ENCODE results near the gene CASKIN1. TPM values are rescaled to one million over a fixed set of nuclear protein-coding genes. Genes with fewer than 3 reads are reported as not detected.

Gene CASKIN1
- total and polyA plus RNA-seq, 2 experiments from 2014 or later: 1.0 to 6.2 TPM

DNA sequence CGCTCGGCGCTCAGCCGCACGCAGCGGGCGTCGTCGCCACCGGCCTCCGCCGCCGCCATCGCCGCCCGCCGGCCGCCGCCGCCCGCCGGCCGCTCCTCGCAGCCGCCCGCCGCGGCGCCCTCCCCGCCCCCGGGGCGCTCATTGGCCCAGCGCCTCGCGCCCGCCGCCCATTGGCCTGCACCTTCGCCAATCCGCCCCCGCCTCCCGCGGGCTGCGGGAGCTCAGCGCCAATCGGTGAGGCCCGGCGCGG is 18.2 kb upstream of the CASKIN1 start, which contains the start of gene PGP:
Gene PGP (minus strand): TSS at position 122 of the 250 bp plus-strand sequence. CDS start 63 bp downstream, at position 59.
- peak within 1 kb of the TSS; percentile 99 for H3K27ac Mint-ChIP-seq
- H3K27me3 Mint-ChIP-seq (ENCODE audit: insufficient read depth, low read depth, poor library complexity): peaks cover 17% of the 10 kb centered on the region
- H3F3A ChIP-seq (replicated peaks; ENCODE audit: low read depth): peaks cover 37% of the 10 kb centered on the region; the same call in 1 of the 2 replicates
- peaks cover 23% of the 10 kb centered on the region for H3K36me3 Mint-ChIP-seq (ENCODE audit: low read depth)
- H3K4me1 ChIP-seq (ENCODE audit: insufficient read depth): peaks cover 10% of the 10 kb centered on the region; the same call in 1 of the 2 replicates
- H3K4me1 Mint-ChIP-seq: peaks cover 17% of the 10 kb centered on the region
- peak within 1 kb of the TSS; percentile 84 for H3K4me2 ChIP-seq
- TF ChIP-seq, protein P1, sequence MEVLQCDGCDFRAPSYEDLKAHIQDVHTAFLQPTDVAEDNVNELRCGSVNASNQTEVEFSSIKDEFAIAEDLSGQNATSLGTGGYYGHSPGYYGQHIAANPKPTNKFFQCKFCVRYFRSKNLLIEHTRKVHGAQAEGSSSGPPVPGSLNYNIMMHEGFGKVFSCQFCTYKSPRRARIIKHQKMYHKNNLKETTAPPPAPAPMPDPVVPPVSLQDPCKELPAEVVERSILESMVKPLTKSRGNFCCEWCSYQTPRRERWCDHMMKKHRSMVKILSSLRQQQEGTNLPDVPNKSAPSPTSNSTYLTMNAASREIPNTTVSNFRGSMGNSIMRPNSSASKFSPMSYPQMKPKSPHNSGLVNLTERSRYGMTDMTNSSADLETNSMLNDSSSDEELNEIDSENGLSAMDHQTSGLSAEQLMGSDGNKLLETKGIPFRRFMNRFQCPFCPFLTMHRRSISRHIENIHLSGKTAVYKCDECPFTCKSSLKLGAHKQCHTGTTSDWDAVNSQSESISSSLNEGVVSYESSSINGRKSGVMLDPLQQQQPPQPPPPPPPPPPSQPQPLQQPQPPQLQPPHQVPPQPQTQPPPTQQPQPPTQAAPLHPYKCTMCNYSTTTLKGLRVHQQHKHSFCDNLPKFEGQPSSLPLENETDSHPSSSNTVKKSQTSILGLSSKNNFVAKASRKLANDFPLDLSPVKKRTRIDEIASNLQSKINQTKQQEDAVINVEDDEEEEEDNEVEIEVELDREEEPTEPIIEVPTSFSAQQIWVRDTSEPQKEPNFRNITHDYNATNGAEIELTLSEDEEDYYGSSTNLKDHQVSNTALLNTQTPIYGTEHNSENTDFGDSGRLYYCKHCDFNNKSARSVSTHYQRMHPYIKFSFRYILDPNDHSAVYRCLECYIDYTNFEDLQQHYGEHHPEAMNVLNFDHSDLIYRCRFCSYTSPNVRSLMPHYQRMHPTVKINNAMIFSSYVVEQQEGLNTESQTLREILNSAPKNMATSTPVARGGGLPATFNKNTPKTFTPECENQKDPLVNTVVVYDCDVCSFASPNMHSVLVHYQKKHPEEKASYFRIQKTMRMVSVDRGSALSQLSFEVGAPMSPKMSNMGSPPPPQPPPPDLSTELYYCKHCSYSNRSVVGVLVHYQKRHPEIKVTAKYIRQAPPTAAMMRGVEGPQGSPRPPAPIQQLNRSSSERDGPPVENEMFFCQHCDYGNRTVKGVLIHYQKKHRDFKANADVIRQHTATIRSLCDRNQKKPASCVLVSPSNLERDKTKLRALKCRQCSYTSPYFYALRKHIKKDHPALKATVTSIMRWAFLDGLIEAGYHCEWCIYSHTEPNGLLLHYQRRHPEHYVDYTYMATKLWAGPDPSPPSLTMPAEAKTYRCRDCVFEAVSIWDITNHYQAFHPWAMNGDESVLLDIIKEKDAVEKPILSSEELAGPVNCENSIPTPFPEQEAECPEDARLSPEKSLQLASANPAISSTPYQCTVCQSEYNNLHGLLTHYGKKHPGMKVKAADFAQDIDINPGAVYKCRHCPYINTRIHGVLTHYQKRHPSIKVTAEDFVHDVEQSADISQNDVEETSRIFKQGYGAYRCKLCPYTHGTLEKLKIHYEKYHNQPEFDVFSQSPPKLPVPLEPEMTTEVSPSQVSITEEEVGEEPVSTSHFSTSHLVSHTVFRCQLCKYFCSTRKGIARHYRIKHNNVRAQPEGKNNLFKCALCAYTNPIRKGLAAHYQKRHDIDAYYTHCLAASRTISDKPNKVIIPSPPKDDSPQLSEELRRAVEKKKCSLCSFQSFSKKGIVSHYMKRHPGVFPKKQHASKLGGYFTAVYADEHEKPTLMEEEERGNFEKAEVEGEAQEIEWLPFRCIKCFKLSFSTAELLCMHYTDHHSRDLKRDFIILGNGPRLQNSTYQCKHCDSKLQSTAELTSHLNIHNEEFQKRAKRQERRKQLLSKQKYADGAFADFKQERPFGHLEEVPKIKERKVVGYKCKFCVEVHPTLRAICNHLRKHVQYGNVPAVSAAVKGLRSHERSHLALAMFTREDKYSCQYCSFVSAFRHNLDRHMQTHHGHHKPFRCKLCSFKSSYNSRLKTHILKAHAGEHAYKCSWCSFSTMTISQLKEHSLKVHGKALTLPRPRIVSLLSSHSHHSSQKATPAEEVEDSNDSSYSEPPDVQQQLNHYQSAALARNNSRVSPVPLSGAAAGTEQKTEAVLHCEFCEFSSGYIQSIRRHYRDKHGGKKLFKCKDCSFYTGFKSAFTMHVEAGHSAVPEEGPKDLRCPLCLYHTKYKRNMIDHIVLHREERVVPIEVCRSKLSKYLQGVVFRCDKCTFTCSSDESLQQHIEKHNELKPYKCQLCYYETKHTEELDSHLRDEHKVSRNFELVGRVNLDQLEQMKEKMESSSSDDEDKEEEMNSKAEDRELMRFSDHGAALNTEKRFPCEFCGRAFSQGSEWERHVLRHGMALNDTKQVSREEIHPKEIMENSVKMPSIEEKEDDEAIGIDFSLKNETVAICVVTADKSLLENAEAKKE (CRISPR knock-in tag; IDR thresholded peaks at IDR 0.05): no peak
- TF ChIP-seq CREB1 (CRISPR knock-in tag; IDR thresholded peaks at IDR 0.05; ENCODE audit: low read depth): no peak
- TF ChIP-seq REST (IDR thresholded peaks at IDR 0.05; ENCODE audit: unreplicated experiment): no peak
- no peak for TF ChIP-seq ZNF331 (CRISPR knock-in tag; IDR thresholded peaks at IDR 0.05; ENCODE audit: low read depth)
- TF ChIP-seq STAT1 (IDR thresholded peaks at IDR 0.05; ENCODE audit: unreplicated experiment): no peak
- TF ChIP-seq EZH2 (IDR thresholded peaks at IDR 0.05; ENCODE audit: low read depth, unreplicated experiment): no peak
- no peak for TF ChIP-seq POLR2AphosphoS5 (IDR thresholded peaks at IDR 0.05; ENCODE audit: low read depth)
- peak; percentile 92 for TF ChIP-seq ZNF114 (CRISPR knock-in tag; IDR thresholded peaks at IDR 0.05)
- no peaks in the 10 kb centered on the region for H3K27me3 ChIP-seq (ENCODE audit: insufficient read depth)
- 0 out of 2 replicates have a peak, but pooled peaks cover 5% of the 10 kb centered on the region for H3K36me3 ChIP-seq (ENCODE audit: insufficient read depth)
- H4K20me1 ChIP-seq (replicated peaks; ENCODE audit: insufficient read depth): peaks cover 18% of the 10 kb centered on the region
- ATAC-seq (no peak), DNase-seq (ENCODE audit: low spot score) (no peak)
- H3K27ac ChIP-seq (ENCODE audit: low read depth): peak within 1 kb of the TSS; percentile 98
- H3K4me3 ChIP-seq: peak within 1 kb of the TSS; percentile 69
- H3K9me2 ChIP-seq (ENCODE audit: insufficient read depth): no peaks in the 10 kb centered on the region
- H3K4me3 Mint-ChIP-seq: peak within 1 kb of the TSS; percentile 92
- H3K79me2 ChIP-seq (replicated peaks; ENCODE audit: insufficient read depth): peaks cover 19% of the 10 kb centered on the region
- H2AFZ ChIP-seq: peak within 1 kb of the TSS; percentile 89
- no peaks in the 10 kb centered on the region; the same call in 2 of the 3 replicates for H3K9me3 Mint-ChIP-seq

Data from GM23338 (cell line).